Peyer's patch (tissue), 4 donors: ENCODE data around the gene CTU2.

Experiments used
- CTCF ChIP-seq, 6 experiments: fragments of 450-650 bp in 4 of 6; fragments of 200-600 bp in 2 of 6; sonication (generic) in 1 of 6; IDR thresholded peaks; one replicate each; pipeline ENCODE4 v1.5.1; 2017 to 2019; ENCODE audit warnings: antibody characterized with exemption in 6 of 6, mild to moderate bottlenecking in 3 of 6, moderate library complexity in 1 of 6
- POLR2A ChIP-seq, 2 donors: fragments of 450-650 bp; IDR thresholded peaks; one replicate each; pipeline ENCODE4 v1.5.1; 2017; ENCODE audit warnings: antibody characterized with exemption in 2 of 2, mild to moderate bottlenecking in 2 of 2, moderate library complexity in 2 of 2

GRCh38 chr16:88739977-88740726 lies 33.8 kb downstream of the CTU2 start:
- no peak for TF ChIP-seq CTCF (IDR thresholded peaks at IDR 0.05)
- no peak for TF ChIP-seq POLR2A (IDR thresholded peaks at IDR 0.05)
